ENCODE results near the gene MALRD1. TPM values are rescaled to one million over a fixed set of nuclear protein-coding genes. Genes with fewer than 3 reads are reported as not detected.
"Not testable (repeated sequence)": the region's sequence is repeated elsewhere in the genome, so short reads cannot be mapped to it uniquely, and the experiment has no call there.

Gene MALRD1
- total RNA-seq, 1 experiment from 2014 or later: not detected

- not testable (repeated sequence) for DNase-seq (ENCODE audit: low spot score)
These were observed 721.2 kb downstream of the MALRD1 start for GRCh38 chr10:19769826-19770225.

- no peak for DNase-seq (ENCODE audit: low spot score)
These were observed 724.4 kb downstream of the MALRD1 start for GRCh38 chr10:19772972-19773371.

GRCh38 chr10:19775296-19775695 is 726.7 kb downstream of the MALRD1 start:
- DNase-seq (ENCODE audit: low spot score): no peak

GRCh38 chr10:19777806-19778205 is 729.2 kb downstream of the MALRD1 start:
- no peak for DNase-seq (ENCODE audit: low spot score)

DNA sequence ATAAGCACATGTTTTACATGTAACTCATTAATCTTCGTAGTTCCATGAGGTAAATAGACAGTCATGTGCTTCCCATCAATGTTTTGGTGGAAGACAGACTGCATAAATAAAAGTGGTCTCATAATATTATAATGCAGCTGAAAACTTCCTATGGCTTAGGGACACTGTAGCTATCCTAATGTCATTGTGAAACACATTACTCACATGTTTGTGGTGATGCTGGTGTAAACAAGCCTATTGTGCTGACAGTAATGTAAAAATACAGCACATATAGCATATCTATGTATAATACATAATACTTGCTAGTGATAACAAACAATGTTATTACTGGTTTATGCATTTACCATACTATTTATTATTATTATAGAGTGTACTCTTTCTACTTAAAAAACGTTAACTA is 730.4 kb downstream of the MALRD1 start:
- DNase-seq (ENCODE audit: low spot score): no peak

- DNase-seq (ENCODE audit: low spot score): no peak
These were observed 734.0 kb downstream of the MALRD1 start for GRCh38 chr10:19782430-19783089.

GRCh38 chr10:19783721-19784120 is 735.1 kb downstream of the MALRD1 start:
- DNase-seq (ENCODE audit: low spot score): no peak
